ENCODE data around the gene SLC25A21.
"Not testable (repeated sequence)": the region's sequence is repeated elsewhere in the genome, so short reads cannot be mapped to it uniquely, and the experiment has no call there.

SLC25A21 gene

GRCh38 chr14:36750244-36750643 lies 422.2 kb downstream of the SLC25A21 start:
- no peak for DNase-seq

GRCh38 chr14:36748610-36749213 lies 423.7 kb downstream of the SLC25A21 start:
- no peak for DNase-seq

GRCh38 chr14:36747411-36748184 lies 424.8 kb downstream of the SLC25A21 start:
- no peak for DNase-seq

- no peak for DNase-seq
These were observed 425.5 kb downstream of the SLC25A21 start for GRCh38 chr14:36746872-36747271.

GRCh38 chr14:36741858-36742257 lies 430.5 kb downstream of the SLC25A21 start:
- no peak for DNase-seq

GRCh38 chr14:36738269-36738668 lies 434.1 kb downstream of the SLC25A21 start:
- no peak for DNase-seq

- DNase-seq = no peak
These were observed 446.3 kb downstream of the SLC25A21 start for GRCh38 chr14:36726128-36726527.

- no peak for DNase-seq
These were observed 448.2 kb downstream of the SLC25A21 start for GRCh38 chr14:36724162-36724561.

GRCh38 chr14:36723530-36723929 lies 448.9 kb downstream of the SLC25A21 start:
- DNase-seq = no peak

GRCh38 chr14:36721877-36722276 lies 450.5 kb downstream of the SLC25A21 start:
- no peak for DNase-seq

- DNase-seq = no peak
These were observed 451.7 kb downstream of the SLC25A21 start for GRCh38 chr14:36720657-36721056.

GRCh38 chr14:36719823-36720222 lies 452.6 kb downstream of the SLC25A21 start:
- no peak for DNase-seq

- no peak for DNase-seq
These were observed 454.2 kb downstream of the SLC25A21 start for GRCh38 chr14:36718216-36718615.

GRCh38 chr14:36717363-36717762 lies 455.0 kb downstream of the SLC25A21 start:
- no peak for DNase-seq

- DNase-seq = no peak
These were observed 455.7 kb downstream of the SLC25A21 start for GRCh38 chr14:36716614-36717184.

GRCh38 chr14:36713960-36714703 lies 458.3 kb downstream of the SLC25A21 start:
- no peak for DNase-seq

GRCh38 chr14:36707570-36707969 lies 464.8 kb downstream of the SLC25A21 start:
- DNase-seq = no peak

- DNase-seq = no peak
These were observed 469.9 kb downstream of the SLC25A21 start for GRCh38 chr14:36702474-36702873.

GRCh38 chr14:36701132-36701531 lies 471.3 kb downstream of the SLC25A21 start:
- no peak for DNase-seq

GRCh38 chr14:36700651-36701050 lies 471.8 kb downstream of the SLC25A21 start:
- DNase-seq = no peak

GRCh38 chr14:36699420-36699819 lies 473.0 kb downstream of the SLC25A21 start:
- DNase-seq = not testable (repeated sequence)

- DNase-seq = no peak
These were observed 481.9 kb downstream of the SLC25A21 start for GRCh38 chr14:36690311-36691040.

- DNase-seq = no peak
These were observed 487.5 kb downstream of the SLC25A21 start for GRCh38 chr14:36684946-36685345.

Data from CD4-positive, alpha-beta T cell treated with Interleukin-4 for 1 hour (primary cell).